ENCODE data around the gene MRPL12.
A peak's percentile ranks its signal among the peaks of the same experiment; 100 is the strongest.

MRPL12 gene

GRCh38 chr17:81702934-81703746, at the start of gene MRPL12:
Gene MRPL12 (plus strand): TSS chr17:81703367. CDS start chr17:81703502, 135 bp downstream.
- DNase-seq, result peak; percentile 91

- no peak for DNase-seq
Observed at GRCh38 chr17:81655378-81656117, 47.6 kb upstream of the MRPL12 start.

GRCh38 chr17:81656118-81656743, 46.9 kb upstream of the MRPL12 start, which contains the start of gene PDE6G:
Gene PDE6G (minus strand): TSS chr17:81656542. CDS start chr17:81653305, 3,237 bp downstream.
- no peak for DNase-seq

- no peak for DNase-seq
Observed at GRCh38 chr17:81656835-81657234, 46.3 kb upstream of the MRPL12 start.

GRCh38 chr17:81659038-81659437, 44.1 kb upstream of the MRPL12 start:
- DNase-seq, result no peak

- DNase-seq, result no peak
Observed at GRCh38 chr17:81660441-81660840, 42.7 kb upstream of the MRPL12 start.

GRCh38 chr17:81662002-81662401, 41.2 kb upstream of the MRPL12 start:
- no peak for DNase-seq

- no peak for DNase-seq
Observed at GRCh38 chr17:81664051-81664470, 39.1 kb upstream of the MRPL12 start.

GRCh38 chr17:81665205-81666091, 37.7 kb upstream of the MRPL12 start:
- DNase-seq, result peak; percentile 28

GRCh38 chr17:81666092-81666341, 37.1 kb upstream of the MRPL12 start:
- DNase-seq, result no peak

- DNase-seq, result peak; percentile 96
Observed at GRCh38 chr17:81666342-81667191, 36.6 kb upstream of the MRPL12 start, which contains the start of the genes CCDC137 and OXLD1. Gene CCDC137 (plus strand): TSS chr17:81666737. CDS start chr17:81666767, 30 bp downstream. Gene OXLD1 (minus strand): TSS chr17:81666605. CDS start chr17:81666577, 28 bp downstream.

GRCh38 chr17:81667754-81668153, 35.4 kb upstream of the MRPL12 start:
- no peak for DNase-seq

GRCh38 chr17:81672504-81672903, 30.7 kb upstream of the MRPL12 start:
- DNase-seq, result no peak

- no peak for DNase-seq
Observed at GRCh38 chr17:81672954-81673353, 30.2 kb upstream of the MRPL12 start.

- no peak for DNase-seq
Observed at GRCh38 chr17:81673561-81674258, 29.5 kb upstream of the MRPL12 start.

GRCh38 chr17:81675515-81676221, 27.5 kb upstream of the MRPL12 start:
- DNase-seq, result peak; percentile 24

- no peak for DNase-seq
Observed at GRCh38 chr17:81676906-81677305, 26.3 kb upstream of the MRPL12 start.

- no peak for DNase-seq
Observed at GRCh38 chr17:81680150-81680549, 23.0 kb upstream of the MRPL12 start.

GRCh38 chr17:81681672-81682071, 21.5 kb upstream of the MRPL12 start:
- no peak for DNase-seq

- peak; percentile 19 for DNase-seq
Observed at GRCh38 chr17:81682565-81683207, 20.5 kb upstream of the MRPL12 start.
